SW480 (cell line): ENCODE measurements around the gene ZBTB20.

Source experiments
- DNase-seq: peaks from one replicate; pipeline ENCODE4 v3.0.0-alpha.2; 2016; ENCODE audit warnings: low spot score

ZBTB20 gene

GRCh38 chr3:114571363-114571762 lies 575.7 kb downstream of the ZBTB20 start:
- DNase-seq: no peak

- no peak for DNase-seq
These were observed 577.9 kb downstream of the ZBTB20 start for GRCh38 chr3:114569186-114569585.

- no peak for DNase-seq
These were observed 579.3 kb downstream of the ZBTB20 start for GRCh38 chr3:114567771-114568170.

DNA sequence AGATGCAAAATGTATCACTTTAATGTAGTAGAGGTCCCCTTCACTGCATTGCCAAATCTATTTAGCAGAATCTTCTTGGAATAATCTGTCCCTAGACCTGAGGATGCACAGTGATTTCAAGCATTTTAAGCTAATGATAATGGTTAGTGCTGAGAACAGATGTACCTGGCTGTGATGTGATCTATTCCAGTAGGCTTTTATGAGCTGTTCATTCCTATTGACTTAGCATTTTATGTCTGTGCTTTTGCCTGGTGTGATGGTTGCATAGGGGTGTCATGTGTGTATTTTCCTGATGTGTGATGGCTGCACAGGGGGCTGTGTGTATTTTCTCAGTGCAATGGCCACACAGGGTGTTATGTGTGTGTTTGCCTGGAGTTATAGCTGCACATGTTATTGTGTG lies 580.3 kb downstream of the ZBTB20 start:
- DNase-seq: no peak

- no peak for DNase-seq
These were observed 580.8 kb downstream of the ZBTB20 start for GRCh38 chr3:114566162-114566755.

- DNase-seq: no peak
These were observed 581.9 kb downstream of the ZBTB20 start for GRCh38 chr3:114565216-114565615.

DNA sequence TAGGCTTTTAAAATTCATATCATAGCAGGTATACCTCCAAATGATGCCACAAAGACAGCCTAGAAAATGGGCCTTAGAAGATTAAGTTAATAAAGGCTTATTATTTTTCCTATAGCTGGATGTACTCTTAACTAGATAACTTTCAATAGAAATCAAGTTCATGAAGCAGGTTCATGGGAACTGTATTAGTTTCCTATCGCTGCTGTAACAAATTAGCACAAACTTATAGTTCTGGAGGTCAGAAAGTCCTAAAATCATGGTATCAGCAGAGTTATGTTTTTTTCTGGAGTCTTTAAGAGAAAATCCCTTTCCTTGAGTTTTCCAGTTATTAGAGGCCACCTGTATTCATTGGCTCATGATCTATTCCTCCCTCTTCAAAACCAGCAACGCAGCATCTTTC lies 583.4 kb downstream of the ZBTB20 start:
- DNase-seq: no peak

- no peak for DNase-seq
These were observed 584.5 kb downstream of the ZBTB20 start for GRCh38 chr3:114562557-114562956.

DNA sequence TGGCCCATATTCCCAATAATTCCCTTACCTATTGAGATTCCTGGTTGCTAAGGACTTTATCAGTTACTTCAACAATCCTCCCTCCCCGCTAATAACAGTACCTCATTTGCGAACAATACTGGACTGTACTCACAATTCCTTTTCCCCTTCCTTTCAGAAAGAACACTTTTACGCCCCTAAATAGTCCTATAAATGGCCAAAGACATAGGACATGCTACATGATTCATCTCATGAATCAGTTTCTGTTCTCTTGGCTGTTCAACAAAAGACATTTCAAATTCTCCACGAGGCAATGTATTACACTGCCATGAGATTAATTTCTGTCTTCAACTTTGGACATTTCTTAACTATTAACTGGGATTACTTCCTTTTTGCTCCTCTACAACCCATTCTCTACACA lies 588.8 kb downstream of the ZBTB20 start:
- DNase-seq: no peak

DNA sequence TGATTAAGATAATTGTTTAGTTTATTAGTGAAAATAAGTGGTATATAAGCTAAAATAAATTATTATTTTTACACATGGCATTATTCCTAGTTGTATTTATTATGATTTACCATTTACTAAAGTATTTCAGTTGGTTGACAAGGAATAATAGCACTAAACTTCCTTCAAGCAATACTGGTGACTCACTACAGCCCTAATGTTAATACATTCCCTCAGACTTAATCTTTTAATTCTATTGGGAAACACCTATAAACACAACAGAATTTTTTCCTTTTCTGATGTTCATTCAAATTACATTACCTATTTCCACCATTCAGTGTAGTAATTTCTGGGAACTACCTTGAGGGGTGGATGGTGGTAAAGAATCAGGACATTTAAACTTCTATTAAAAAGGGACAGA lies 589.3 kb downstream of the ZBTB20 start:
- no peak for DNase-seq

DNA sequence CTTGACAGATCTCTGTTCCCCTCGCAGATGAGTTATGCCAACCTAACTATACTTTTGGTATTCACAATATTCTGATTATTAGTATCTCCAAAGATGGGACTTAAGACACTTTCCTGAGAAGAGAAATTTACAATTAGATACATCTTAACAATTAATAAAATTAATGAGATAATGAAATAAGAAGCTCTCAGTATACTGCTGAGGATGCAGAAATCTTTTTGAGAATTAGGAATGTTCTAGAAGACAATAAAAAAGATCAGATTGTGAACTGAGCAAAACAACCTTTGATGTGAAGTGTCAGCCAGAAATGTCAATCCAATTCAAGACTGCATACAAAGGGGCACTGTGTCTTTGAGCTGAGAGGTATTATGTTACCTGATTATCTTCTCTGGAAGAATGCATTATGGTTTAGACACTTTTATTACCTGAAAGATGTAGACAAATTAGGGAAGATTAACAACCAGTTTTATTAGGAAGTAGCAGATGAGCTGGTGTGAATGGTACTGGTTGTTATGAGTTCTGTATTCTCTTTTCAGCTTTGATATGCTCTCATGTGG lies 590.4 kb downstream of the ZBTB20 start:
- DNase-seq: peak; percentile 21

DNA sequence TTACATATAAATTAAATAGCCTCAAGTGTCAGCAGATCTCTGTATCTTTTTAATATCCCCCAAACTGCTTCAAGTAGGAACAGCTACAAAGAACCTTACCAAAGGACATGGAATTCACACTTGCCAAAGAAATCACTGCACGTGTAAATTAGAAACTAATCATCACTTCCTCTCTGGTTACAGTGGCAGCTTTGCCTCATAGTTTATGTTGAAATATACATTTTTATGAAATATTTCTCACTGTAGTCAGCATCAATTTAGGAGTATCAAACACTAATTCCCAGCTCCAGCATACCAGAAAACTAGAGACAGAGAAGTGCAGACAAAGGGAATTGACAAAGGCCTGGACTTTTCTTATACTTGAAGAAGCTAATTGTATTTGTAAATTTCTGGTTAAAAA lies 592.4 kb downstream of the ZBTB20 start:
- DNase-seq: no peak

- DNase-seq: no peak
These were observed 593.0 kb downstream of the ZBTB20 start for GRCh38 chr3:114553949-114554593.

DNA sequence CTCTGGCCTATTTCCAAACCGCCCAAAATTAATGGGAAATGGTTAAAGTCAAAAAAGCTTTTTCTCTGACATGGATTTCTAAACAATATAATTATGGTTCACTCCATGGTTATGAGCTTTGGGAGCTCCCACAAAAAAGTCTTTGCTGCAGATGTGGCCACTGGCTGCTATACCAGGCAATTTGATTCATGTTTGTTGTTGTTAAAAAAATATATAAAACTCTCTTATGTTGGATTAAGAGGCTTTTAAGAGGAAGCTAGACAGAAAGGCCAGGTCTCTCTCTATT lies 594.6 kb downstream of the ZBTB20 start:
- DNase-seq: no peak

DNA sequence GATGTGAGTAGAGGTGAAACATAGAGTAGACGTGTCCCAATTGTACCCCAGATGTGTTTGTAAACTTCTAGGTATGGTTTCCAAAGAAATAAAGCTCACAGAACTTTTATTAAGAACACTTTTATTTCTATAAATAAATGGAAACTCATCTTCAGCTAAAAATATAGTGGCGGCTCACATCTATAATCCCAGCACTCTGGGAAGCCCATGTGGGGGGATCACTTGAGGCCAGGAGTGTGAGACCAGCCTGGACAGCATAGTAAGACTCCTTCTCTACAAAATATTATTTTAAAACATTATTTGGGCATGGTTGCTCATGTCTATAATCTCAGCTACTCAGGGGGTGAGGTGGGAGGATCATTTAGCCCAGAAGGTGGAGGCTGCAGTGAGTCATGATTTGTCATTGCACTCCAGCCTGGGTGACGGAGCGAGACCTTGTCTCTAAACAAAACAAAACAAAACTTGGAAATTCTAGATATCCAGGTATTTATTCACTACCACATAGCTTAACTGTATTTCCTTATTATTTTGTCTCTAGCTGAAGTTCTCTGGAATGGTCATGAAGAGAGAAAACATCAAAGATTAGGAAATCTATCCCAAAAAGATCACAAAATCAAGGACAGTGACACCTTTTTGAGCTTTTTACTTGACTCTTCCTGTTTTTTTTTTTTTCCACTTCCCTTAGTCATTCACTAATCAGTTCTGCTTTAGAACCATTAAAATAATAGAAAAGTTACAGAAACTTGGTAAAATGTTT lies 595.1 kb downstream of the ZBTB20 start:
- DNase-seq: peak; percentile 13

- DNase-seq: no peak
These were observed 596.9 kb downstream of the ZBTB20 start for GRCh38 chr3:114550165-114550564.

GRCh38 chr3:114545193-114545592 lies 601.9 kb downstream of the ZBTB20 start:
- no peak for DNase-seq

GRCh38 chr3:114542359-114542758 lies 604.7 kb downstream of the ZBTB20 start:
- no peak for DNase-seq

DNA sequence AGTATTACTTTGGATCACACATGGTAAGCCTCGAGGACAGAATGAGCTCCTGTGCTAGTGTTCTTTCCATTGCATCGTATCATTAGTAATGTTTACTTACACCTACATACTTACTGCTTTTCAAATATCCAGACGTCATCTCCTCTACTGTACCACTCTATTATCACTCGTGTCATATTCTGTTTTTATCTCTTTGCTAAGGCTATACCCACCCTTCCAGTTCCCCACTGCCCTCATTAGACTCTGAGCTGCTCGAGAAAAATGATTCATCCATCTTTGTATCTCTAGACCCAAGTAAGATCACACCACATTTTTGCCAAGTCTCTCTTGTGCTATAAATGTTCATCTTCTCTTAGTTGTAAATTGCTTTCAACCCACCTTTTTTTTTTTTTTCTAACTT lies 607.6 kb downstream of the ZBTB20 start:
- DNase-seq: no peak

DNA sequence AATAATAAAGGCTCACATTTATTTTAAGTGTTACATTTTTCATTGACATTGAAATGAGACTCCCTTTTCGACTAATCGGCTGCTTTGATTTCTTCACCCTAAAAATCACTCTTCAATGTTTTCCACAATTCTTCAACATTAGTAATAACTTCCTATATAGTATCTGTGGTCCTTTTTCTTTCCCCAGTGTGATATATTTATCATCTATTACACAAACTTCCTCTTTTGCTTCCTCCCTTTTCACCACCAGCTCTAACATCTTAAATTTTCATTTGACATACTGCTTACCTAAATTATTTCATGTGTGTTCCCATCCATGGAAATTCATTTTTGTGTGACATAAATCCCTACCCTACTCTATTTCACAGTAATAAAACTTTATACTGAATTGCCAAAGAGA lies 608.9 kb downstream of the ZBTB20 start:
- DNase-seq: no peak

- no peak for DNase-seq
These were observed 618.6 kb downstream of the ZBTB20 start for GRCh38 chr3:114528517-114528916.

DNA sequence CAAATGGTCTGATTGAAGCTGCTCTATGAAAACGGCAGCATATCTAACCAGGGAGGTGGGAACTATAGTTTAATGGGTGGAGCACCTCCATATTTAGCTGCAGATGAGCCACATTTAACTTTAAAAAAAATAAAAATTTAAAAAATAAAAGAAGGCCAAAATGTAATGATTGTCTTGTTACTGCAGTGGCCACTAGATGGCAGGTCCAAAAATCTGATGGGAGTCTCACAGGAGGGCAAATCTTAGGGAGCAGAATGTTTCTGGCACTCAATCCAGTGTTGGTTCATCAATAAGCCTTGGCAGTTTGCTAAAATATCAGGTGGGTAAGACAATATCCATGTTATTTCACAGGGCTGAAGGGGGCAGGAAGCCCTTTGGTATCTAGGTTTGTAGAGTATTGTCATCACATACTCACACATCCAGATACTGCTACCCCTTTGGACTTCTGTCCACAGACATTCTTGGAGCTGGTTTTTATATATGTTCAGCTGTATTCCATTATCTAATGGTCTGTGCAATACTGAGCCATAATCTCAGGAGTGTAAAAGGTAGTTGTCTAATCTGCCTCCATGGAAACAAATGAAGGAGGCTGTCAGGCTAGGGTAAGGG lies 619.9 kb downstream of the ZBTB20 start:
- peak; percentile 18 for DNase-seq

GRCh38 chr3:114525278-114525677 lies 621.8 kb downstream of the ZBTB20 start:
- DNase-seq: no peak
